ENCODE measurements around the gene CAPN15.

Gene CAPN15

DNA sequence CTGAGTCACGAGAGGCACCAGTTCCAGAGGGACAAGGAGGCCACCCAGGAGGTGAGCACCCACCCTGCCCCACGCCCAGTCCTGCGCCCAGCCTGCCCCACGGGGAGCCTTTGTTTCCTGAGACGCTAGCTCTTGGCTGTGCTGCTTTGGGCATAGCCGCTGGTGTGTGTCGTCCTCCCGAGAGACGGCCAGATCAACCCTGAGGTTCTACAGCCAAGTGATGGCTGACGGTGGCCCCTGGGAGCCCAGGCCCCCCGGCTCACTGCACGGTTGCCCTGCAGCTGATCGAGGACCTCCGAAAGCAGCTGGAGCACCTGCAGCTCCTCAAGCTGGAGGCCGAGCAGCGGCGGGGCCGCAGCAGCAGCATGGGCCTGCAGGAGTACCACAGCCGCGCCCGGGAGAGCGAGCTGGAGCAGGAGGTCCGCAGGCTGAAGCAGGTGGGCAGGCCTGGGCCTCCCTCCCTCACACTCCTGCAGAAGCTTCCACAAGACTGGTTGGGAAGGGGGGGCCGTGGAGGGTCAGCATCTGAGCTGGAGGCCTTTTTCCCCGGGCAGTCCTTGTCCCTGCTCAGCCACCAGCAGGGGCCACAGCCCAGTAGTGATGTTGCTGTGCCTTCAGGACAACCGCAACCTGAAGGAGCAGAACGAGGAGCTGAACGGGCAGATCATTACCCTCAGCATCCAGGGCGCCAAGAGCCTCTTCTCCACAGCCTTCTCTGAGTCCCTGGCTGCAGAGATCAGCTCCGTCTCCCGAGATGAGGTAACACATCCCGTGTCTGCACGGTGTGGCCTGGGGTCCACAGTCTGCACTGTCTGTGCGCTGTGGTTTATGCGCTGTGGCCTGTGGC is 7.4 kb upstream of the CAPN15 start:
- no peaks in the 10 kb centered on the region for H3K4me1 ChIP-seq (ENCODE audit: control insufficient read depth, insufficient read depth, low read length)
- H3K9me3 ChIP-seq (ENCODE audit: control insufficient read depth, insufficient read depth, low read length) = no peaks in the 10 kb centered on the region
- no peak overlapping the region for H3K4me3 ChIP-seq (ENCODE audit: low read depth, low read length)
- H3K36me3 ChIP-seq (ENCODE audit: control insufficient read depth, insufficient read depth, low read length) = peaks cover 42% of the 10 kb centered on the region
- H3K27ac ChIP-seq (ENCODE audit: low read depth, low read length) = no peak overlapping the region
- no peaks in the 10 kb centered on the region for H3K27me3 ChIP-seq (ENCODE audit: control insufficient read depth, insufficient read depth, low read length)
- no peak overlapping the region for H3K9ac ChIP-seq (ENCODE audit: low read depth, low read length)

DNA sequence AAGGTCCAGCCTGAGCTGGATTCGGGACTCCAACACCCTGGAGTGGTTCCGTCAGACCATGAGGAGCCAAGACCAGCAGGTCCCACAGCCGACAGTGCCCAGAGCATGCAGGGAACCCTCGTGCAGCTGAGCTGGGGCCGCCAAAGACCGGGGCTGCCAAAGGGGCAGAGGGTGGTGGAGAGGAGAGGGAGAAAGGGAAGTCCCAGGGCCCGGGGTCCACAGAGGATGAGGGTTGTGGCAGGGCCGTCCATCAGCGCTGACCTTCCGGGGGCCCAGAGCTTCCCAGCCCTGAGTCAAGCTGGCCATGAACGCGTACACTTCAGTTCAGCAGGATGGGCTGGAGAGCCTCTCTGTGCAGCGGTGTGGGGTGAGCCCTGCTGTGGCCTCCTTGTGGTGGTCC is 6.7 kb upstream of the CAPN15 start:
- H3K36me3 ChIP-seq (ENCODE audit: control insufficient read depth, insufficient read depth, low read length) = peaks cover 36% of the 10 kb centered on the region
- H3K9ac ChIP-seq (ENCODE audit: low read depth, low read length) = no peak overlapping the region
- H3K9me3 ChIP-seq (ENCODE audit: control insufficient read depth, insufficient read depth, low read length) = no peaks in the 10 kb centered on the region
- H3K27ac ChIP-seq (ENCODE audit: low read depth, low read length) = no peak overlapping the region
- H3K27me3 ChIP-seq (ENCODE audit: control insufficient read depth, insufficient read depth, low read length) = no peaks in the 10 kb centered on the region
- no peaks in the 10 kb centered on the region for H3K4me1 ChIP-seq (ENCODE audit: control insufficient read depth, insufficient read depth, low read length)
- no peak overlapping the region for H3K4me3 ChIP-seq (ENCODE audit: low read depth, low read length)

DNA sequence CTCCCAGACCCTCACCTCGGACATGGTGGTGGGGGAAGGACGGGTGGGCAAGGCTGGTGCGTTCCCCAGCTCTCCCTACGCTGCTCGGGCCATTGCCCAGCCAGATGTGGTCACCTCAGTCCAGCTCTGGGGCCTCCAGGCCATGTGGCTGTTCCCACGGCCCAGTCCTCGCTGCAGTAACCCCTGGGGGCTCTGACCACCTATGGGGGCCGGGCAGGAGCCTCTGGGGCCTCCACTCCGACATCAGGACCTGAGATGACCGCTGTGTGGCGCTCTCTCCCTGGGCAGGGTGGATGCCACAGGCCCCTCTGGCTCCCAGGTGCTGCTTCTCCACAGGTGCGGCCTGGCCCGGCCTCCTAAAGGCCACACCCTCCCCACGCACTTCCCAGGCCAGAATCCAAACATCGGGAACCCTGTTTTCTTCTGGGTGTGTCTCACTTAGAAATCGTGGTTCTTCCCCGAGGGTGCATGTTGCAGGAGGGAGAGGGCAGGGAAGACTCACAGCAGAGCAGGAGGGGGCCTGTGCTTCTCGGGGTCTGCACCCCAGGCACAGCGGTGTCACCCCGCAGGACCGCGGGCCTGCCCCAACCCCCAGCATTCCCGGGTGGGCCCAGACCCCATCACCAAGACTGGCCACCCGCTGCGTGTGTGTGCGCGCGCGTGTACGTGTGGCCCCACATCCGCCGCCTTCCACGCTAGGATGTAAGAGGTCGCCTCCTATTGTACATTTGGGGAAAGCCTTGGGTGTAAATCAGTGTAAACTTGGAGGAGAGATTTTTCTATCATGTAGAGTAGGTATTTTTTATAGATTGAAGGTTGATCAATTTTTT is 5.9 kb upstream of the CAPN15 start:
- H3K27ac ChIP-seq (ENCODE audit: low read depth, low read length) = no peak overlapping the region

DNA sequence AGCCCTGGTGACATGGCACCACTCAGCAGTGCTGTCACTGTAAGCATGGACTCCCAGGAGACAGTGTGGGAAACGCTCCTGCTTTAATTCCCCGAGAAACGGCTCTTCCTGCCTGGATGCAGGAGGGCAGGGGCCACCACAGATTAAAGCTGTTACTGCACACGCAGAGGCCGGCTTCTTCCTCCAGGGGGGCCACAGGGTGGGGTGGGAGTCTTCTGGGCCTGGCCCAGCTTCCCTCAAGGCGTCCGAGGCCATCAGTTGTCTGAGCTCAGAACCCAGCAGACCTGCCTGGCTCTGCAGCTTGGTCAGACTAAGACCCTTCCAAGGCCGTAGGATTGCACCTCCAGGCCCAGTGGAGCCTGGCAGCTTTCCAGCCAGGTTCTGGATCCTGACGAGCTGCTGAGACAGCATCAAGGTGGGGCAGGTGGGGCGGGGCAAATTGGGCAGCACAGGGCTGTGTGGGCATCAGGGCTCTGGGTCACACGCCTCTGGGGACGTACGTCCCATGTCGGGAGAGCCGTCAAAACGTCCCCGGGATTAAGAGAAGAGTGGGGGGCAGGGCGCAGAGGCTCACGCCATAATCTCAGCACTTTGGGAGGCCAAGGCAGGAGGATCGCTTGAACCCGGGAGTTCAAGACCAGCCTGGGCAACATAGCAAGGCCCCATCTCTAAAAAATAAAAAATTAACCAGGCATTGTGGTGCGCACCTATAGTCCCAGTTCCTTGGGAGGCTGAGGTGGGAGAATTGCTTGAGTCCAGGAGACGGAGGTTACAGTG is 5.0 kb upstream of the CAPN15 start:
- no peak overlapping the region for H3K4me3 ChIP-seq (ENCODE audit: low read depth, low read length)
- no peaks in the 10 kb centered on the region for H3K9me3 ChIP-seq (ENCODE audit: control insufficient read depth, insufficient read depth, low read length)
- peaks cover 7% of the 10 kb centered on the region; the same call in 1 of the 2 replicates for H3K4me1 ChIP-seq (ENCODE audit: control insufficient read depth, insufficient read depth, low read length)
- peaks cover 28% of the 10 kb centered on the region for H3K36me3 ChIP-seq (ENCODE audit: control insufficient read depth, insufficient read depth, low read length)
- H3K9ac ChIP-seq (ENCODE audit: low read depth, low read length) = no peak overlapping the region
- H3K27me3 ChIP-seq (ENCODE audit: control insufficient read depth, insufficient read depth, low read length) = no peaks in the 10 kb centered on the region
- no peak overlapping the region for H3K27ac ChIP-seq (ENCODE audit: low read depth, low read length)

More for the DNA sequence above, 5.9 kb upstream of the CAPN15 start:
- peaks cover 31% of the 10 kb centered on the region for H3K36me3 ChIP-seq (ENCODE audit: control insufficient read depth, insufficient read depth, low read length)
- no peaks in the 10 kb centered on the region for H3K9me3 ChIP-seq (ENCODE audit: control insufficient read depth, insufficient read depth, low read length)
- H3K27me3 ChIP-seq (ENCODE audit: control insufficient read depth, insufficient read depth, low read length) = no peaks in the 10 kb centered on the region
- H3K4me1 ChIP-seq (ENCODE audit: control insufficient read depth, insufficient read depth, low read length) = peaks cover 7% of the 10 kb centered on the region; the same call in 1 of the 2 replicates
- H3K4me3 ChIP-seq (ENCODE audit: low read depth, low read length) = no peak overlapping the region
- H3K9ac ChIP-seq (ENCODE audit: low read depth, low read length) = no peak overlapping the region

DNA sequence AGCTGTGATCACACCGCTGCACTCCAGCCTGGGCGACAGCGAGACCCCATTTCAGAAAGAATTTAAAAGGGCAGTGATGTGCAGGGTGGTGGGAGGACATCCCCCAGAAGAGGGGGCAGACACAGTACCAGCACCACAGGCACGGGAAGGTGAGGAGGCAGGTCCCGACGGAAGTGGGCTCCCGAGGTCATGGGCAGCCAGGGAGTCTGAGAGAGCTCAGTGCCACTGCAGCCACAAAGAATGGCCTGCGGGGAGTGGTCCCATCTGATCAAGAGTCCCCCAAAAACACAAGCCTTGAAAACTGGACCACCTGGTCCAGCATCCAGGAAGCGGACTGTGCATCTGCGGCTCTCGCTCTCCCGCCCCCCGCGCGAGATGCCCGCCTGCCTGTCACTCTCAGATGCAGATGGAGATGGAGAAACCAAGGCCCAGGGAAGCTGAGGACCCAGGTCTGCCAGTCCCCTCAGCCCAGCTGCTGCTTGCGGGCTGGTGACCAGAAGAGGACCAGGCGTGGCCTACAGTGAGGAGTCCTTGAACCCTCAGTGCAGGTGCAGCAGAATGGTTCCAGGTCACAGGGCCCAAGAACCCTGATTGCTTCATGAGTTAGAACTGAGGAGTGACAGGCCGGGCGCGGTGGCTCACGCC is 4.3 kb upstream of the CAPN15 start:
- H3K4me1 ChIP-seq (ENCODE audit: control insufficient read depth, insufficient read depth, low read length) = peaks cover 7% of the 10 kb centered on the region; the same call in 1 of the 2 replicates
- no peaks in the 10 kb centered on the region for H3K27me3 ChIP-seq (ENCODE audit: control insufficient read depth, insufficient read depth, low read length)
- no peaks in the 10 kb centered on the region for H3K9me3 ChIP-seq (ENCODE audit: control insufficient read depth, insufficient read depth, low read length)
- H3K4me3 ChIP-seq (ENCODE audit: low read depth, low read length) = no peak overlapping the region
- no peak overlapping the region for H3K27ac ChIP-seq (ENCODE audit: low read depth, low read length)
- no peak overlapping the region for H3K9ac ChIP-seq (ENCODE audit: low read depth, low read length)
- H3K36me3 ChIP-seq (ENCODE audit: control insufficient read depth, insufficient read depth, low read length) = peaks cover 28% of the 10 kb centered on the region

DNA sequence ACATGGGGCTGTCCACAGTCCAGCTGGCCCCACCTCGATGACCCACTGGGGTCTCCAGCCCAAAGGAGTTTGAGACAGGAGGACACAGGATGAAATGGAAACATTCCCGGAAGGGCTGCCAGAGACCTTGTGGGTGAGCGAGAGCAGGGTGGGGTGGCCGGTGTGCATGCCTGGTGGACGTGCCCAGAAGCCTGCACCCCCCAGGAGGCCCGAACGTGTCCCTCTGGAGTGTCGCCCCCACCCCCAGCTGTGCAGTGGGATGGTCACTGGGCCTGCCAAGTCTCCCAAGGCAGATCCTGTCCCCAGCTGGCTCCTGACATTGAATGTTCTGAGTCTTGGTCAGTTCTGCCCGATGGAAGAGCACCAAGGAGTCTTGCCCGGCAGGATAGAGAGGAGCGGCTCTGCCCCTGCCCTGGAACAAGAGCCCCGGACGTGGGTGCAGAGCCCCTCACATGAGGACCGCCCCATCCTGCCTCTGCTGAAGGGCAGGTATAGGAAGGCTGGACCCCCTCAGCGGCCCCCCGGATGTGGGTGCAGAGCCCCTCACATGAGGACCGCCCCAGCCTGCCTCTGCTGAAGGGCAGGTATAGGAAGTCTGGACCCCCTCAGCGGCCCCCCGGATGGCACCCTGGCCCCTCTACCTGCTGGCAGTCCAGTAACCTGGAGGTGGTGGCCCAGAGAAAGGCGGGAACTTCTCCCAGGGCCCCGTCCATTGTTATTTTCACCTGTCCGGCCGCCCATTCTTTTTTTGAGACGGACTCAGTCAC is 3.1 kb upstream of the CAPN15 start:
- Histone ChIP-seq H3K9ac (ENCODE audit: low read depth, low read length) (no peak overlapping the region), H3K4me3 (ENCODE audit: low read depth, low read length) (no peak overlapping the region), H3K9me3 (ENCODE audit: control insufficient read depth, insufficient read depth, low read length) (no peaks in the 10 kb centered on the region), H3K27ac (ENCODE audit: low read depth, low read length) (no peak overlapping the region), H3K27me3 (ENCODE audit: control insufficient read depth, insufficient read depth, low read length) (no peaks in the 10 kb centered on the region), H3K36me3 (ENCODE audit: control insufficient read depth, insufficient read depth, low read length) (peaks cover 19% of the 10 kb centered on the region), H3K4me1 (ENCODE audit: control insufficient read depth, insufficient read depth, low read length) (peaks cover 13% of the 10 kb centered on the region; the same call in 1 of the 2 replicates)

DNA sequence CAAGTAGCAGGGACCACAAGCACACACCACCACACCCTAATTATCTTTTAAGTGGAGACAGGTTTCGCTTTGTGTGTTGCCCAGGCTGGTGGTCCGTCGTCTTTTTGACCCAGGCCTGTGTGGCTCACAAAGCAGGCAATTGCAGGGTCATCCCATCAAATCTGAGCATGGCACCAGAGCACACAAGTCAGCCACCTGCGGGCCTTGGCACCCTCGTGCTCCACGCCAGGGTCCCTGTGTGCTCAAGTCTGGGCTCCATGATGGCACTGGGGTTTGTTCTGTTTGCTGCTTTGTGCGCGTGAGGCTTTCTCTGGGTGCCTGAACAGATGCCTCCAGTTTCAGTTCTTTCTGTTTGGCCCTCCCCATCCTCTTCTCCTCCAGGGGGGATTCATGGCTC is 2.4 kb upstream of the CAPN15 start:
- H3K27ac ChIP-seq (ENCODE audit: low read depth, low read length) = peak overlapping the region; percentile 3
- no peaks in the 10 kb centered on the region for H3K9me3 ChIP-seq (ENCODE audit: control insufficient read depth, insufficient read depth, low read length)
- no peak overlapping the region for H3K9ac ChIP-seq (ENCODE audit: low read depth, low read length)
- H3K4me1 ChIP-seq (ENCODE audit: control insufficient read depth, insufficient read depth, low read length) = peaks cover 13% of the 10 kb centered on the region; the same call in 1 of the 2 replicates
- peaks cover 12% of the 10 kb centered on the region for H3K36me3 ChIP-seq (ENCODE audit: control insufficient read depth, insufficient read depth, low read length)
- H3K4me3 ChIP-seq (ENCODE audit: low read depth, low read length) = no peak overlapping the region
- H3K27me3 ChIP-seq (ENCODE audit: control insufficient read depth, insufficient read depth, low read length) = no peaks in the 10 kb centered on the region

DNA sequence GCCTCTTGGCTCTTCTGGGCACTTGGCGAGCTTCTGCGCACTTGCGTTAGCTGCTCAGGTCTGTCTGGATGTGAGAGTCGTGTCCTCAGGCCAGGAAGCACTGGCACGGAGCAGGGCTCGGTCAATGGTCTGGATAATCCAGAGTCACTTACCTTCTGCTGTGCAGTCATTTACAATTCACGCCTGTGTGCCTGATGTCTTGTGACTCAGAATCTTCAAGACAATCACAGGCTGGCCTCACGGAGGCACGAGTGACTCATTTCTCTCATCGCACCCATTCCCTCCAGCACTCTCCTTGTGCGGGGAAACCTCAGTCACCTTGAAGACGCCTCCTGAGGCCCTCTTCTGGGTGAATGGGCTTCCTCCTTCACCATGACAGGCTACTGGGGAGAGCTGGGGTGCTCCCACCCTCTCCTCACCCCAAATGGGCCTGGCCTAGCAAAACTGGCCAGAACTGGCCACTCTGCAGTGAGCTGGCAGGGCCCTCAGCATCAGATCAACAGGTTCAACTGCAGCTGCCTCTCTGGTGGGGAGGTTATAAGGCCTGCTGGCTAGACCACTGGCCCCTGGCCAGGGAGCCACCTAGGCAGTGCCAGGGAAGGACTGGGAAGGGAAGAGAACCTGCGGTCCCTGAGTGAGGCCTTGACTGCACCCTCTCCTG is 1.9 kb upstream of the CAPN15 start:
- Histone ChIP-seq H3K36me3 (ENCODE audit: control insufficient read depth, insufficient read depth, low read length) (peaks cover 7% of the 10 kb centered on the region; the same call in 1 of the 2 replicates), H3K9ac (ENCODE audit: low read depth, low read length) (no peak overlapping the region), H3K27me3 (ENCODE audit: control insufficient read depth, insufficient read depth, low read length) (no peaks in the 10 kb centered on the region), H3K9me3 (ENCODE audit: control insufficient read depth, insufficient read depth, low read length) (no peaks in the 10 kb centered on the region), H3K4me3 (ENCODE audit: low read depth, low read length) (peak overlapping the region; percentile 93; the same call in 1 of the 2 replicates), H3K27ac (ENCODE audit: low read depth, low read length) (peak overlapping the region; percentile 3), H3K4me1 (ENCODE audit: control insufficient read depth, insufficient read depth, low read length) (peaks cover 13% of the 10 kb centered on the region; the same call in 1 of the 2 replicates)

DNA sequence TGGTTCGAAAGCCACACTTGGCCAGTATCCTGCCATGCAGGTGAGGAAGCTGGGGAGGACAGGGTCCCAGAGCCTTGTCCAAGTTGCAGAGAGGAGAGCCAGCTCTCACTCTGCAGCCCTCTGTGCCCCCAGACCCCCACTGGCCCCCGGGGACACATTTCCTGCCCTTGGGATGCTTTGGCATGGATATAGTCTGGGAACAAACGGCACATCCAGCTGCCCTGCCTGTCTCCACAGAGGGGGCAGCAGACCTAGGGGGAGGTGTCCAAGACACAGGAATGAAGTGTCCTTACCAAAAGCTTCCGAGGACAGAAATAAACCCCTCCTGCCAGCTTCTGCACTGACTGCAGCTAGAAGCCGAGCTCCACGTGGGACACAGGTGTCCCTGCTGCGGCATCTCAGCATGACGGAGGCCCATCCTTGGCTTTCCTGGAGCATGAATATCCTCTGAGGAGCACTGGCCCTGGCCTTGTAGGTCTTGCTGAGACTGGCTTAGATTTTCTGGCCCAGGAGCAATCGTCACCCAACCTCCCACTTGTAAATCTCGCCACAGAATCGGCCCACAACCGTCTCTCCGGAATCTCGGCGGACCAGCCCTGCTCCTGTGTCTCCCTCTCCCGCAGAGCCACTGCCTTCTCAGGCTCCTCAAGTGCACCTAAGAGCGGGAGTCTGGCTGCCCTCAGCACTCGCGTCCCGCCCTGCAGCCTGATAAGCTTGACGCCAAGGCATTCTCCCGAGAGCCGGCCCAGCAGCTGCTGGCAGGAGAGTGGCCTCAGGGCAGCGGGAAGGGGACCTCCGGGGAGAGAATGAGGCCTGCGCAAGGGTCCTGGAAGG is 1.1 kb upstream of the CAPN15 start:
- Histone ChIP-seq H3K4me1 (ENCODE audit: control insufficient read depth, insufficient read depth, low read length) (peaks cover 13% of the 10 kb centered on the region; the same call in 1 of the 2 replicates), H3K36me3 (ENCODE audit: control insufficient read depth, insufficient read depth, low read length) (0 out of 2 replicates have a peak, but pooled peaks cover 4% of the 10 kb centered on the region), H3K4me3 (ENCODE audit: low read depth, low read length) (peak overlapping the region; percentile 93), H3K9ac (ENCODE audit: low read depth, low read length) (peak overlapping the region; percentile 71), H3K9me3 (ENCODE audit: control insufficient read depth, insufficient read depth, low read length) (no peaks in the 10 kb centered on the region), H3K27me3 (ENCODE audit: control insufficient read depth, insufficient read depth, low read length) (no peaks in the 10 kb centered on the region), H3K27ac (ENCODE audit: low read depth, low read length) (peak overlapping the region; percentile 92)

All from HUES48 (cell line).